ENCODE measurements around the gene LMCD1.

LMCD1 gene

GRCh38 chr3:8506571-8507061, 5.0 kb downstream of the LMCD1 start:
- DNase-seq: no peak

GRCh38 chr3:8507496-8507895, 5.9 kb downstream of the LMCD1 start:
- no peak for DNase-seq

- no peak for DNase-seq
Measured at GRCh38 chr3:8509961-8510360, 8.3 kb downstream of the LMCD1 start.

GRCh38 chr3:8512234-8512633, 10.6 kb downstream of the LMCD1 start:
- DNase-seq: no peak

- DNase-seq: no peak
Measured at GRCh38 chr3:8516047-8516661, 14.5 kb downstream of the LMCD1 start.

GRCh38 chr3:8516783-8517182, 15.2 kb downstream of the LMCD1 start:
- DNase-seq: no peak

GRCh38 chr3:8517487-8517886, 15.9 kb downstream of the LMCD1 start:
- DNase-seq: no peak

- DNase-seq: no peak
Measured at GRCh38 chr3:8518138-8518537, 16.5 kb downstream of the LMCD1 start.

- no peak for DNase-seq
Measured at GRCh38 chr3:8519156-8519555, 17.5 kb downstream of the LMCD1 start.

GRCh38 chr3:8519774-8520448, 18.3 kb downstream of the LMCD1 start:
- no peak for DNase-seq

- no peak for DNase-seq
Measured at GRCh38 chr3:8520816-8521403, 19.3 kb downstream of the LMCD1 start.

- no peak for DNase-seq
Measured at GRCh38 chr3:8523041-8523440, 21.4 kb downstream of the LMCD1 start.

GRCh38 chr3:8524249-8524648, 22.6 kb downstream of the LMCD1 start:
- DNase-seq: no peak

- DNase-seq: no peak
Measured at GRCh38 chr3:8524656-8525399, 23.2 kb downstream of the LMCD1 start.

GRCh38 chr3:8525893-8526292, 24.3 kb downstream of the LMCD1 start:
- no peak for DNase-seq

GRCh38 chr3:8529181-8529637, 27.6 kb downstream of the LMCD1 start:
- DNase-seq: no peak

GRCh38 chr3:8529738-8530525, 28.3 kb downstream of the LMCD1 start:
- DNase-seq: no peak

GRCh38 chr3:8530581-8530980, 29.0 kb downstream of the LMCD1 start:
- no peak for DNase-seq

GRCh38 chr3:8532251-8532871, 30.7 kb downstream of the LMCD1 start:
- DNase-seq: no peak

- DNase-seq: no peak
Measured at GRCh38 chr3:8536096-8537056, 34.8 kb downstream of the LMCD1 start.

- no peak for DNase-seq
Measured at GRCh38 chr3:8537440-8537839, 35.8 kb downstream of the LMCD1 start.
